ENCODE results near the gene MUSTN1. TPM values are rescaled to one million over a fixed set of nuclear protein-coding genes. Genes with fewer than 3 reads are reported as not detected.

MUSTN1 gene
- total and polyA plus RNA-seq, 2 of the 13 experiments (the other 11 are each of a cell fraction or from before 2014, with no cell fraction given) = 0.84 to 1.4 TPM

DNA sequence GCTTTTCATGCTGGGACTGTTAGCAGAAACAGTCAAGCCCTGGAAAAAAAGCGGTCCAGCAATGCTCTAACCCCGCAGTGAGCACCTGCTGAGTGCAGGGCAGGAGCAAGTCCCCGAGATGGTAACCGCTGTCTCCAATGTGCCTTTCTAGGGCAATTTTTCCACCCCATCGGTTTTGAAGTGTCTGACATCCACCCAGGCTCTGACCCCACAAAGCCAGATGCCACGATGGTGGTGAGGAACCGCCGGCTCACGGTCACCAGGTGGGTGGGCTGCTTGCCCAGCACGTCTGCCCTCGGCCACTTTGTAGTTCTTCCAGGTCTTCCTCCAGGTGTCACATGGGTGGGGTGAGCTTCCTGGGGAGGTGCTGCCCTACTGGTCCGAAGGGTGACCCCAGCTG lies 43.5 kb downstream of the MUSTN1 start:
- no peak overlapping the region for H3K9ac ChIP-seq (ENCODE audit: insufficient read depth, low read depth, low read length)
- no peak overlapping the region for H3K4me3 ChIP-seq (replicated peaks in 1 of 3; ENCODE audit: insufficient read depth in 1 of 3, low read depth in 2 of 3, low read length in 3 of 3)
- ATAC-seq = no peak
- no peak for DNase-seq (ENCODE audit: low spot score)
- H2AFZ ChIP-seq (ENCODE audit: low read length) = no peak overlapping the region
- FAIRE-seq = no peak
- H4K20me1 ChIP-seq (ENCODE audit: insufficient read depth, low read length) = no peaks in the 10 kb centered on the region
- in situ Hi-C loops (cut with HindIII; ENCODE audit: extremely low pct_ligation_motif_present, low pct_unique_long_range_greater_than_20kb) (no loop called here), intact Hi-C loops (cut with micrococcal nuclease; ENCODE audit: unreplicated experiment) (no loop called here)
- peaks cover 100% of the 10 kb centered on the region for H3K4me1 ChIP-seq (ENCODE audit: insufficient read depth, low read length)
- no peaks in the 10 kb centered on the region for H3K9me3 ChIP-seq (ENCODE audit: low read length)
- peaks cover 4% of the 10 kb centered on the region for H3K79me2 ChIP-seq (ENCODE audit: insufficient read depth, low read length)
- ChIA-PET POLR2A (interaction anchor here (1.9 to 10.9 kb wide), 4 partner anchors 12 to 49 kb away, joined by 5 to 466 read pairs (median 44); partner anchors contain the start of genes ITIH1 and NEK4), CTCF (ENCODE audit: low intra/inter-chr PET ratio, low total read pairs) (no interaction called here)
- no peaks in the 10 kb centered on the region for H3K27me3 ChIP-seq (ENCODE audit: control insufficient read depth in 1 of 2, insufficient read depth in 2 of 2, low read length in 2 of 2)
- no peak overlapping the region for H3K27ac ChIP-seq (ENCODE audit: extremely low read length, insufficient read depth, low read length)
- BruUV-seq (replicated peaks) = no TSS peak
- WGBS (ENCODE audit: low lambda C conversion rate) = 83% methylated on average over 9 of the region's 12 CpGs
- no peak overlapping the region for H3K4me2 ChIP-seq (ENCODE audit: low read depth, low read length)
- peaks cover 2 to 4% of the 10 kb centered on the region in 2 experiments; a peak in 2 of 5 replicates for H3K36me3 ChIP-seq (replicated peaks in 1 of 2; ENCODE audit: control insufficient read depth in 1 of 2, insufficient read depth in 2 of 2, low read length in 2 of 2)
- TF ChIP-seq, protein P1, sequence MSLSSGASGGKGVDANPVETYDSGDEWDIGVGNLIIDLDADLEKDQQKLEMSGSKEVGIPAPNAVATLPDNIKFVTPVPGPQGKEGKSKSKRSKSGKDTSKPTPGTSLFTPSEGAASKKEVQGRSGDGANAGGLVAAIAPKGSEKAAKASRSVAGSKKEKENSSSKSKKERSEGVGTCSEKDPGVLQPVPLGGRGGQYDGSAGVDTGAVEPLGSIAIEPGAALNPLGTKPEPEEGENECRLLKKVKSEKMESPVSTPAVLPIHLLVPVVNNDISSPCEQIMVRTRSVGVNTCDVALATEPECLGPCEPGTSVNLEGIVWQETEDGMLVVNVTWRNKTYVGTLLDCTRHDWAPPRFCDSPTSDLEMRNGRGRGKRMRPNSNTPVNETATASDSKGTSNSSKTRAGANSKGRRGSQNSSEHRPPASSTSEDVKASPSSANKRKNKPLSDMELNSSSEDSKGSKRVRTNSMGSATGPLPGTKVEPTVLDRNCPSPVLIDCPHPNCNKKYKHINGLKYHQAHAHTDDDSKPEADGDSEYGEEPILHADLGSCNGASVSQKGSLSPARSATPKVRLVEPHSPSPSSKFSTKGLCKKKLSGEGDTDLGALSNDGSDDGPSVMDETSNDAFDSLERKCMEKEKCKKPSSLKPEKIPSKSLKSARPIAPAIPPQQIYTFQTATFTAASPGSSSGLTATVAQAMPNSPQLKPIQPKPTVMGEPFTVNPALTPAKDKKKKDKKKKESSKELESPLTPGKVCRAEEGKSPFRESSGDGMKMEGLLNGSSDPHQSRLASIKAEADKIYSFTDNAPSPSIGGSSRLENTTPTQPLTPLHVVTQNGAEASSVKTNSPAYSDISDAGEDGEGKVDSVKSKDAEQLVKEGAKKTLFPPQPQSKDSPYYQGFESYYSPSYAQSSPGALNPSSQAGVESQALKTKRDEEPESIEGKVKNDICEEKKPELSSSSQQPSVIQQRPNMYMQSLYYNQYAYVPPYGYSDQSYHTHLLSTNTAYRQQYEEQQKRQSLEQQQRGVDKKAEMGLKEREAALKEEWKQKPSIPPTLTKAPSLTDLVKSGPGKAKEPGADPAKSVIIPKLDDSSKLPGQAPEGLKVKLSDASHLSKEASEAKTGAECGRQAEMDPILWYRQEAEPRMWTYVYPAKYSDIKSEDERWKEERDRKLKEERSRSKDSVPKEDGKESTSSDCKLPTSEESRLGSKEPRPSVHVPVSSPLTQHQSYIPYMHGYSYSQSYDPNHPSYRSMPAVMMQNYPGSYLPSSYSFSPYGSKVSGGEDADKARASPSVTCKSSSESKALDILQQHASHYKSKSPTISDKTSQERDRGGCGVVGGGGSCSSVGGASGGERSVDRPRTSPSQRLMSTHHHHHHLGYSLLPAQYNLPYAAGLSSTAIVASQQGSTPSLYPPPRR (CRISPR knock-in tag; IDR thresholded peaks at IDR 0.05; ENCODE audit: borderline replicate concordance) = no peak
- TF ChIP-seq ZSCAN31 (CRISPR knock-in tag; IDR thresholded peaks at IDR 0.05; ENCODE audit: low read depth) = no peak
- no peak for TF ChIP-seq NFYB (CRISPR knock-in tag; IDR thresholded peaks at IDR 0.05)
- no peak for TF ChIP-seq ZNF569 (CRISPR knock-in tag; IDR thresholded peaks at IDR 0.05; ENCODE audit: borderline replicate concordance)
- no peak for TF ChIP-seq HDAC1 (CRISPR knock-in tag; IDR thresholded peaks at IDR 0.05)
- no peak for TF ChIP-seq KDM5B (CRISPR knock-in tag; IDR thresholded peaks at IDR 0.05; ENCODE audit: borderline replicate concordance)
- no peak for TF ChIP-seq MYC (CRISPR knock-in tag; IDR thresholded peaks at IDR 0.05; ENCODE audit: borderline replicate concordance)
- TF ChIP-seq, protein P2, sequence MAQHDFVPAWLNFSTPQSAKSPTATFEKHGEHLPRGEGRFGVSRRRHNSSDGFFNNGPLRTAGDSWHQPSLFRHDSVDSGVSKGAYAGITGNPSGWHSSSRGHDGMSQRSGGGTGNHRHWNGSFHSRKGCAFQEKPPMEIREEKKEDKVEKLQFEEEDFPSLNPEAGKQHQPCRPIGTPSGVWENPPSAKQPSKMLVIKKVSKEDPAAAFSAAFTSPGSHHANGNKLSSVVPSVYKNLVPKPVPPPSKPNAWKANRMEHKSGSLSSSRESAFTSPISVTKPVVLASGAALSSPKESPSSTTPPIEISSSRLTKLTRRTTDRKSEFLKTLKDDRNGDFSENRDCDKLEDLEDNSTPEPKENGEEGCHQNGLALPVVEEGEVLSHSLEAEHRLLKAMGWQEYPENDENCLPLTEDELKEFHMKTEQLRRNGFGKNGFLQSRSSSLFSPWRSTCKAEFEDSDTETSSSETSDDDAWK (CRISPR knock-in tag; IDR thresholded peaks at IDR 0.05) = no peak
- TF ChIP-seq, protein P3, sequence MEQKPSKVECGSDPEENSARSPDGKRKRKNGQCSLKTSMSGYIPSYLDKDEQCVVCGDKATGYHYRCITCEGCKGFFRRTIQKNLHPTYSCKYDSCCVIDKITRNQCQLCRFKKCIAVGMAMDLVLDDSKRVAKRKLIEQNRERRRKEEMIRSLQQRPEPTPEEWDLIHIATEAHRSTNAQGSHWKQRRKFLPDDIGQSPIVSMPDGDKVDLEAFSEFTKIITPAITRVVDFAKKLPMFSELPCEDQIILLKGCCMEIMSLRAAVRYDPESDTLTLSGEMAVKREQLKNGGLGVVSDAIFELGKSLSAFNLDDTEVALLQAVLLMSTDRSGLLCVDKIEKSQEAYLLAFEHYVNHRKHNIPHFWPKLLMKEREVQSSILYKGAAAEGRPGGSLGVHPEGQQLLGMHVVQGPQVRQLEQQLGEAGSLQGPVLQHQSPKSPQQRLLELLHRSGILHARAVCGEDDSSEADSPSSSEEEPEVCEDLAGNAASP (CRISPR knock-in tag; IDR thresholded peaks at IDR 0.05; ENCODE audit: borderline replicate concordance) = no peak
- TF ChIP-seq ZKSCAN8 (CRISPR knock-in tag; IDR thresholded peaks at IDR 0.05; ENCODE audit: borderline replicate concordance) = no peak
- TF ChIP-seq, protein P4, sequence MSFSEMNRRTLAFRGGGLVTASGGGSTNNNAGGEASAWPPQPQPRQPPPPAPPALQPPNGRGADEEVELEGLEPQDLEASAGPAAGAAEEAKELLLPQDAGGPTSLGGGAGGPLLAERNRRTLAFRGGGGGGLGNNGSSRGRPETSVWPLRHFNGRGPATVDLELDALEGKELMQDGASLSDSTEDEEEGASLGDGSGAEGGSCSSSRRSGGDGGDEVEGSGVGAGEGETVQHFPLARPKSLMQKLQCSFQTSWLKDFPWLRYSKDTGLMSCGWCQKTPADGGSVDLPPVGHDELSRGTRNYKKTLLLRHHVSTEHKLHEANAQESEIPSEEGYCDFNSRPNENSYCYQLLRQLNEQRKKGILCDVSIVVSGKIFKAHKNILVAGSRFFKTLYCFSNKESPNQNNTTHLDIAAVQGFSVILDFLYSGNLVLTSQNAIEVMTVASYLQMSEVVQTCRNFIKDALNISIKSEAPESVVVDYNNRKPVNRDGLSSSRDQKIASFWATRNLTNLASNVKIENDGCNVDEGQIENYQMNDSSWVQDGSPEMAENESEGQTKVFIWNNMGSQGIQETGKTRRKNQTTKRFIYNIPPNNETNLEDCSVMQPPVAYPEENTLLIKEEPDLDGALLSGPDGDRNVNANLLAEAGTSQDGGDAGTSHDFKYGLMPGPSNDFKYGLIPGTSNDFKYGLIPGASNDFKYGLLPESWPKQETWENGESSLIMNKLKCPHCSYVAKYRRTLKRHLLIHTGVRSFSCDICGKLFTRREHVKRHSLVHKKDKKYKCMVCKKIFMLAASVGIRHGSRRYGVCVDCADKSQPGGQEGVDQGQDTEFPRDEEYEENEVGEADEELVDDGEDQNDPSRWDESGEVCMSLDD (CRISPR knock-in tag; IDR thresholded peaks at IDR 0.05; ENCODE audit: borderline replicate concordance) = no peak
- no peak for TF ChIP-seq HES4 (CRISPR knock-in tag; IDR thresholded peaks at IDR 0.05; ENCODE audit: borderline replicate concordance)
- TF ChIP-seq ZNF264 (CRISPR knock-in tag; IDR thresholded peaks at IDR 0.05) = no peak
- TF ChIP-seq MAFG (CRISPR knock-in tag; IDR thresholded peaks at IDR 0.05) = no peak
- TF ChIP-seq ZNF747 (CRISPR knock-in tag; IDR thresholded peaks at IDR 0.05; ENCODE audit: borderline replicate concordance) = no peak
